GM23338 (cell line): Measurements from ENCODE around the gene OXNAD1. TPM values are rescaled to one million over a fixed set of nuclear protein-coding genes. Genes with fewer than 3 reads are reported as not detected.

ENCODE experiments used
- ATAC-seq: fragments of 200-7000 bp; cut with Tn5 transposase; 3 replicates; pipeline ENCODE4 v1.9.1; 2020
- DNase-seq: peaks from one replicate; pipeline ENCODE4 v3.0.0-alpha.2; 2015; ENCODE audit warnings: low spot score
- H2AFZ ChIP-seq: fragments of 200-600 bp; sonication (generic); 2 replicates; pipeline ENCODE4 v1.8.0; 2016; ENCODE audit warnings: antibody characterized with exemption, mild to moderate bottlenecking, moderate library complexity
- H3F3A ChIP-seq: fragments of 200-600 bp; sonication (generic); replicated peaks from 2 replicates; pipeline ENCODE4 v1.8.0; 2017; ENCODE audit warnings: antibody characterized with exemption, mixed run types, low read depth
- H3K27ac ChIP-seq: fragments of 200-600 bp; sonication (generic); 2 replicates; pipeline ENCODE4 v1.6.1; 2016; ENCODE audit warnings: low read depth
- H3K27me3 ChIP-seq: fragments of 200-600 bp; sonication (generic); 2 replicates; pipeline ENCODE4 v1.8.0; 2016; ENCODE audit warnings: mild to moderate bottlenecking, mixed run types, moderate library complexity; ENCODE audit not compliant: insufficient read depth
- H3K36me3 ChIP-seq: fragments of 200-600 bp; sonication (generic); 2 replicates; pipeline ENCODE4 v1.8.0; 2016; ENCODE audit warnings: mild to moderate bottlenecking; ENCODE audit not compliant: insufficient read depth
- H3K4me1 ChIP-seq: fragments of 200-600 bp; sonication (generic); 2 replicates; pipeline ENCODE4 v1.8.0; 2016; ENCODE audit warnings: mild to moderate bottlenecking, moderate library complexity; ENCODE audit not compliant: insufficient read depth
- H3K4me2 ChIP-seq: fragments of 200-600 bp; sonication (generic); 2 replicates; pipeline ENCODE4 v1.7.1; 2017; ENCODE audit warnings: mixed run types
- H3K4me3 ChIP-seq: fragments of 200-600 bp; sonication (generic); 2 replicates; pipeline ENCODE4 v1.6.1; 2016; ENCODE audit warnings: mixed run types
- H3K79me2 ChIP-seq: fragments of 200-600 bp; sonication (generic); replicated peaks from 2 replicates; pipeline ENCODE4 v1.8.0; 2017; ENCODE audit warnings: mild to moderate bottlenecking; ENCODE audit not compliant: insufficient read depth
- H3K9me2 ChIP-seq: fragments of 200-600 bp; sonication (generic); 2 replicates; pipeline ENCODE4 v1.8.0; 2017; ENCODE audit not compliant: insufficient read depth
- H4K20me1 ChIP-seq: fragments of 200-600 bp; sonication (generic); replicated peaks from 2 replicates; pipeline ENCODE4 v1.8.0; 2017; ENCODE audit warnings: mild to moderate bottlenecking; ENCODE audit not compliant: insufficient read depth
- H3K27ac Mint-ChIP-seq: 2 replicates; pipeline ENCODE4 v1.8.0; 2020; ENCODE audit warnings: inconsistent platforms, mild to moderate bottlenecking, moderate library complexity, mixed read lengths
- H3K27me3 Mint-ChIP-seq: 3 replicates; pipeline ENCODE4 v1.8.0; 2022; ENCODE audit warnings: low read depth, mild to moderate bottlenecking, moderate library complexity, mixed read lengths, inconsistent platforms; ENCODE audit not compliant: insufficient read depth, poor library complexity
- H3K36me3 Mint-ChIP-seq: 3 replicates; pipeline ENCODE4 v1.8.0; 2021; ENCODE audit warnings: low read depth, mild to moderate bottlenecking, inconsistent platforms, moderate library complexity, mixed read lengths
- H3K4me1 Mint-ChIP-seq: 3 replicates; pipeline ENCODE4 v1.8.0; 2020; ENCODE audit warnings: mild to moderate bottlenecking, inconsistent platforms, mixed read lengths
- H3K4me3 Mint-ChIP-seq: 3 replicates; pipeline ENCODE4 v1.8.0; 2021; ENCODE audit warnings: moderate library complexity, mild to moderate bottlenecking, inconsistent platforms, mixed read lengths
- H3K9me3 Mint-ChIP-seq: 3 replicates; pipeline ENCODE4 v1.8.0; 2020; ENCODE audit warnings: moderate library complexity, mild to moderate bottlenecking, inconsistent platforms, mixed read lengths
- CREB1 ChIP-seq: fragments of 250-450 bp; sonication (Bioruptor Pico); IDR thresholded peaks from 2 replicates; pipeline ENCODE4 v1.5.0; 2020; ENCODE audit warnings: low read depth, mild to moderate bottlenecking, moderate library complexity
- CTCF ChIP-seq, 2 experiments: fragments of 200-600 bp in 1 of 2; sonication (generic) in 1 of 2; conservative IDR thresholded peaks; 2 replicates each; pipeline versions ENCODE4 v1.5.1 to v1.6.1; 2016 to 2017; ENCODE audit warnings: antibody characterized with exemption in 2 of 2, low read depth in 2 of 2, mild to moderate bottlenecking in 2 of 2, moderate library complexity in 1 of 2
- ETS1 ChIP-seq: IDR thresholded peaks from 2 replicates; pipeline ENCODE4 v1.6.1; 2016; ENCODE audit warnings: antibody characterized with exemption
- EZH2 ChIP-seq: fragments of 200-600 bp; sonication (generic); IDR thresholded peaks from one replicate; pipeline ENCODE4 v1.8.0; 2017; ENCODE audit warnings: antibody characterized with exemption, mild to moderate bottlenecking, low read depth; ENCODE audit not compliant: unreplicated experiment
- JUNB ChIP-seq: IDR thresholded peaks from one replicate; pipeline ENCODE4 v1.6.1; 2016; ENCODE audit warnings: antibody characterized with exemption; ENCODE audit not compliant: unreplicated experiment
- NANOG ChIP-seq: IDR thresholded peaks from 2 replicates; pipeline ENCODE4 v1.6.1; 2016; ENCODE audit warnings: antibody characterized with exemption, borderline replicate concordance
- POLR2AphosphoS5 ChIP-seq: IDR thresholded peaks from 2 replicates; pipeline ENCODE4 v1.6.1; 2016; ENCODE audit warnings: antibody characterized with exemption, low read depth
- ZNF331 ChIP-seq: fragments of 250-450 bp; sonication (Bioruptor Pico); IDR thresholded peaks from 2 replicates; pipeline ENCODE4 v1.5.0; 2020; ENCODE audit warnings: low read depth, mild to moderate bottlenecking, moderate library complexity
- polyA plus RNA-seq: library from polyadenylated mRNA; unstranded; fragments of >200 nt; fragmentation: Nextera tagmentation; extraction: Ambion mirVana; gene quantifications from 2 replicates; pipeline ENCODE4 v1.2.1, GENCODE V29; 2016
- total RNA-seq: library from RNA; depleted of rRNA; stranded (reverse); fragments of >200 nt; shearing (Covaris generic); gene quantifications from 2 replicates; pipeline ENCODE4 v1.2.3, GENCODE V29; 2014
- TF ChIP-seq, protein P1 (sequence below): IDR thresholded peaks from one replicate; pipeline ENCODE4 v1.6.1; 2018; ENCODE audit warnings: antibody characterized with exemption; ENCODE audit not compliant: unreplicated experiment
- TF ChIP-seq, protein P2 (sequence below): fragments of 250-450 bp; sonication (Bioruptor Pico); IDR thresholded peaks from 2 replicates; pipeline ENCODE4 v1.5.0; 2020; ENCODE audit warnings: mild to moderate bottlenecking, moderate library complexity

Gene OXNAD1
- total and polyA plus RNA-seq, 2 experiments from 2014 or later = 22.9 to 34.2 TPM

DNA sequence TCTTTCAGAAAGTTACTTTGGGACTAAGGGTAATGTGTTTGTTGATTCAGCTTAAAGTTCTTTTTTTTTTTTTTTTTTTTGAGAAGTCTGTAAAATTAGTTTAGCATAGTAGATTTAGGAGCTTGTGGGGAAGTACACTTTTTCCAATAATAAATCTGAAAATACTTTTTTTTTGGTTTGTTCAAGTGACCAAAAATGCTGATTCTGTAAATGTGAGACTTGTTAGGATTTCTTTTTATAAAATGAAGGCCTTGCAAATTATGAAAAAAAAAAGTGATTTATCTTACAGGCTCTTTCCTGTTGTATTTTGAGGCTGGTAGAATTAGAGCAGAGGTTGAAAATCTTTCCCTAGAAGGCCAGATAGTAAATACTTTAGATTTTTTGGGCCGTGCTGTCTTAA is 7.6 kb downstream of the OXNAD1 start:
- peaks cover under 1% of the 10 kb centered on the region; the same call in 2 of the 3 replicates for H3K4me1 Mint-ChIP-seq
- Histone ChIP-seq H3K27me3 (no peaks in the 10 kb centered on the region), H3K4me3 (no peak overlapping the region), H3K27ac (no peak overlapping the region), H3K36me3 (peaks cover 39% of the 10 kb centered on the region), H3K4me1 (no peaks in the 10 kb centered on the region), H3K4me2 (no peak overlapping the region), H3K79me2 (peaks cover 17% of the 10 kb centered on the region), H2AFZ (no peak overlapping the region), H3F3A (no peaks in the 10 kb centered on the region), H4K20me1 (no peaks in the 10 kb centered on the region; the same call in none of the 2 replicates), H3K9me2 (no peaks in the 10 kb centered on the region)
- H3K4me3 Mint-ChIP-seq = no peak overlapping the region
- ATAC-seq (no peak), DNase-seq (no peak)
- no peak overlapping the region for H3K27ac Mint-ChIP-seq
- peaks cover 4% of the 10 kb centered on the region for H3K27me3 Mint-ChIP-seq
- peaks cover 35% of the 10 kb centered on the region for H3K36me3 Mint-ChIP-seq
- no peaks in the 10 kb centered on the region for H3K9me3 Mint-ChIP-seq
- no peak for TF ChIP-seq CREB1 (CRISPR knock-in tag)

GRCh38 chr3:16273867-16274266 is 8.9 kb downstream of the OXNAD1 start:
- Histone ChIP-seq H3K36me3 (peaks cover 43% of the 10 kb centered on the region), H4K20me1 (peaks cover 6% of the 10 kb centered on the region)
- TF ChIP-seq POLR2AphosphoS5 = no peak
- TF ChIP-seq ZNF331 (CRISPR knock-in tag) = no peak
- no peak for TF ChIP-seq NANOG
- TF ChIP-seq ETS1 = no peak
- TF ChIP-seq CTCF (conservative IDR thresholded peaks at IDR 0.05; ENCODE audit: low read depth in 2 of 2) = no peak
- no peak for TF ChIP-seq JUNB
- TF ChIP-seq CREB1 (CRISPR knock-in tag) = no peak
- no peak for TF ChIP-seq EZH2
- TF ChIP-seq, protein P1, sequence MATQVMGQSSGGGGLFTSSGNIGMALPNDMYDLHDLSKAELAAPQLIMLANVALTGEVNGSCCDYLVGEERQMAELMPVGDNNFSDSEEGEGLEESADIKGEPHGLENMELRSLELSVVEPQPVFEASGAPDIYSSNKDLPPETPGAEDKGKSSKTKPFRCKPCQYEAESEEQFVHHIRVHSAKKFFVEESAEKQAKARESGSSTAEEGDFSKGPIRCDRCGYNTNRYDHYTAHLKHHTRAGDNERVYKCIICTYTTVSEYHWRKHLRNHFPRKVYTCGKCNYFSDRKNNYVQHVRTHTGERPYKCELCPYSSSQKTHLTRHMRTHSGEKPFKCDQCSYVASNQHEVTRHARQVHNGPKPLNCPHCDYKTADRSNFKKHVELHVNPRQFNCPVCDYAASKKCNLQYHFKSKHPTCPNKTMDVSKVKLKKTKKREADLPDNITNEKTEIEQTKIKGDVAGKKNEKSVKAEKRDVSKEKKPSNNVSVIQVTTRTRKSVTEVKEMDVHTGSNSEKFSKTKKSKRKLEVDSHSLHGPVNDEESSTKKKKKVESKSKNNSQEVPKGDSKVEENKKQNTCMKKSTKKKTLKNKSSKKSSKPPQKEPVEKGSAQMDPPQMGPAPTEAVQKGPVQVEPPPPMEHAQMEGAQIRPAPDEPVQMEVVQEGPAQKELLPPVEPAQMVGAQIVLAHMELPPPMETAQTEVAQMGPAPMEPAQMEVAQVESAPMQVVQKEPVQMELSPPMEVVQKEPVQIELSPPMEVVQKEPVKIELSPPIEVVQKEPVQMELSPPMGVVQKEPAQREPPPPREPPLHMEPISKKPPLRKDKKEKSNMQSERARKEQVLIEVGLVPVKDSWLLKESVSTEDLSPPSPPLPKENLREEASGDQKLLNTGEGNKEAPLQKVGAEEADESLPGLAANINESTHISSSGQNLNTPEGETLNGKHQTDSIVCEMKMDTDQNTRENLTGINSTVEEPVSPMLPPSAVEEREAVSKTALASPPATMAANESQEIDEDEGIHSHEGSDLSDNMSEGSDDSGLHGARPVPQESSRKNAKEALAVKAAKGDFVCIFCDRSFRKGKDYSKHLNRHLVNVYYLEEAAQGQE = no peak
- TF ChIP-seq, protein P2, sequence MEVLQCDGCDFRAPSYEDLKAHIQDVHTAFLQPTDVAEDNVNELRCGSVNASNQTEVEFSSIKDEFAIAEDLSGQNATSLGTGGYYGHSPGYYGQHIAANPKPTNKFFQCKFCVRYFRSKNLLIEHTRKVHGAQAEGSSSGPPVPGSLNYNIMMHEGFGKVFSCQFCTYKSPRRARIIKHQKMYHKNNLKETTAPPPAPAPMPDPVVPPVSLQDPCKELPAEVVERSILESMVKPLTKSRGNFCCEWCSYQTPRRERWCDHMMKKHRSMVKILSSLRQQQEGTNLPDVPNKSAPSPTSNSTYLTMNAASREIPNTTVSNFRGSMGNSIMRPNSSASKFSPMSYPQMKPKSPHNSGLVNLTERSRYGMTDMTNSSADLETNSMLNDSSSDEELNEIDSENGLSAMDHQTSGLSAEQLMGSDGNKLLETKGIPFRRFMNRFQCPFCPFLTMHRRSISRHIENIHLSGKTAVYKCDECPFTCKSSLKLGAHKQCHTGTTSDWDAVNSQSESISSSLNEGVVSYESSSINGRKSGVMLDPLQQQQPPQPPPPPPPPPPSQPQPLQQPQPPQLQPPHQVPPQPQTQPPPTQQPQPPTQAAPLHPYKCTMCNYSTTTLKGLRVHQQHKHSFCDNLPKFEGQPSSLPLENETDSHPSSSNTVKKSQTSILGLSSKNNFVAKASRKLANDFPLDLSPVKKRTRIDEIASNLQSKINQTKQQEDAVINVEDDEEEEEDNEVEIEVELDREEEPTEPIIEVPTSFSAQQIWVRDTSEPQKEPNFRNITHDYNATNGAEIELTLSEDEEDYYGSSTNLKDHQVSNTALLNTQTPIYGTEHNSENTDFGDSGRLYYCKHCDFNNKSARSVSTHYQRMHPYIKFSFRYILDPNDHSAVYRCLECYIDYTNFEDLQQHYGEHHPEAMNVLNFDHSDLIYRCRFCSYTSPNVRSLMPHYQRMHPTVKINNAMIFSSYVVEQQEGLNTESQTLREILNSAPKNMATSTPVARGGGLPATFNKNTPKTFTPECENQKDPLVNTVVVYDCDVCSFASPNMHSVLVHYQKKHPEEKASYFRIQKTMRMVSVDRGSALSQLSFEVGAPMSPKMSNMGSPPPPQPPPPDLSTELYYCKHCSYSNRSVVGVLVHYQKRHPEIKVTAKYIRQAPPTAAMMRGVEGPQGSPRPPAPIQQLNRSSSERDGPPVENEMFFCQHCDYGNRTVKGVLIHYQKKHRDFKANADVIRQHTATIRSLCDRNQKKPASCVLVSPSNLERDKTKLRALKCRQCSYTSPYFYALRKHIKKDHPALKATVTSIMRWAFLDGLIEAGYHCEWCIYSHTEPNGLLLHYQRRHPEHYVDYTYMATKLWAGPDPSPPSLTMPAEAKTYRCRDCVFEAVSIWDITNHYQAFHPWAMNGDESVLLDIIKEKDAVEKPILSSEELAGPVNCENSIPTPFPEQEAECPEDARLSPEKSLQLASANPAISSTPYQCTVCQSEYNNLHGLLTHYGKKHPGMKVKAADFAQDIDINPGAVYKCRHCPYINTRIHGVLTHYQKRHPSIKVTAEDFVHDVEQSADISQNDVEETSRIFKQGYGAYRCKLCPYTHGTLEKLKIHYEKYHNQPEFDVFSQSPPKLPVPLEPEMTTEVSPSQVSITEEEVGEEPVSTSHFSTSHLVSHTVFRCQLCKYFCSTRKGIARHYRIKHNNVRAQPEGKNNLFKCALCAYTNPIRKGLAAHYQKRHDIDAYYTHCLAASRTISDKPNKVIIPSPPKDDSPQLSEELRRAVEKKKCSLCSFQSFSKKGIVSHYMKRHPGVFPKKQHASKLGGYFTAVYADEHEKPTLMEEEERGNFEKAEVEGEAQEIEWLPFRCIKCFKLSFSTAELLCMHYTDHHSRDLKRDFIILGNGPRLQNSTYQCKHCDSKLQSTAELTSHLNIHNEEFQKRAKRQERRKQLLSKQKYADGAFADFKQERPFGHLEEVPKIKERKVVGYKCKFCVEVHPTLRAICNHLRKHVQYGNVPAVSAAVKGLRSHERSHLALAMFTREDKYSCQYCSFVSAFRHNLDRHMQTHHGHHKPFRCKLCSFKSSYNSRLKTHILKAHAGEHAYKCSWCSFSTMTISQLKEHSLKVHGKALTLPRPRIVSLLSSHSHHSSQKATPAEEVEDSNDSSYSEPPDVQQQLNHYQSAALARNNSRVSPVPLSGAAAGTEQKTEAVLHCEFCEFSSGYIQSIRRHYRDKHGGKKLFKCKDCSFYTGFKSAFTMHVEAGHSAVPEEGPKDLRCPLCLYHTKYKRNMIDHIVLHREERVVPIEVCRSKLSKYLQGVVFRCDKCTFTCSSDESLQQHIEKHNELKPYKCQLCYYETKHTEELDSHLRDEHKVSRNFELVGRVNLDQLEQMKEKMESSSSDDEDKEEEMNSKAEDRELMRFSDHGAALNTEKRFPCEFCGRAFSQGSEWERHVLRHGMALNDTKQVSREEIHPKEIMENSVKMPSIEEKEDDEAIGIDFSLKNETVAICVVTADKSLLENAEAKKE (CRISPR knock-in tag) = no peak

More at GRCh38 chr3:16273867-16274266, 8.9 kb downstream of the OXNAD1 start:
- Mint-ChIP-seq H3K36me3 (peaks cover 37% of the 10 kb centered on the region), H3K27ac (no peak overlapping the region), H3K9me3 (no peaks in the 10 kb centered on the region), H3K4me1 (no peaks in the 10 kb centered on the region), H3K27me3 (peaks cover 2% of the 10 kb centered on the region), H3K4me3 (no peak overlapping the region)
- Histone ChIP-seq H2AFZ (no peak overlapping the region), H3K9me2 (no peaks in the 10 kb centered on the region), H3K27me3 (no peaks in the 10 kb centered on the region), H3K79me2 (peaks cover 7% of the 10 kb centered on the region), H3K27ac (no peak overlapping the region), H3K4me1 (no peaks in the 10 kb centered on the region), H3K4me2 (no peak overlapping the region), H3K4me3 (no peak overlapping the region), H3F3A (no peaks in the 10 kb centered on the region)
- DNase-seq (no peak), ATAC-seq (no peak)
